Measurements from ENCODE around the gene MAP3K21. TPM values are rescaled to one million over a fixed set of nuclear protein-coding genes. Genes with fewer than 3 reads are reported as not detected.

Gene MAP3K21
- 0.32 TPM for polyA plus RNA-seq (2013, experiment 1 of 2)
- polyA plus RNA-seq (2013, experiment 2 of 2) = 0.29 TPM

DNA sequence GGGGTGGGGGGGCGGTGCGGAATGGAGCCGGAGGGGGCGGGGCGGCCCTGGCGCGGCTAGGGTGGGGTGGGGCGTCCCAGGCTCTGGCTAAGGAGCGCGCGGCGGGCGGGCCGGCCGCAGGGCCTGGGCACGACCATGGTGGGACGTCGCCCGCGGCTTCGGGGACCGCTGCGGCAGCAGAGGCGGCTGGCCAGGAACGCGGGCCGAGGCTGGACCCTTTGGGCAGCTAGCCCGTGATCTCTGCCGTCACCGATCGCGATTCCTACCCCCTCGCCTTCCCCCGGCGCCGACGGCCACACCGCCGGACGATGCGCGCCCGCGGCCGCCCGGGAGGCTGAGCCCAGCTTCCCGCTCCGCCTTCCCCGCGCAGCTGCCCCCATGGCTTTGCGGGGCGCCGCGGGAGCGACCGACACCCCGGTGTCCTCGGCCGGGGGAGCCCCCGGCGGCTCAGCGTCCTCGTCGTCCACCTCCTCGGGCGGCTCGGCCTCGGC lies at the start of gene MAP3K21:
TSS of gene MAP3K21 (plus strand) at position 74 of the 491 bp plus-strand sequence. CDS start at position 379, 305 bp downstream.
- Histone ChIP-seq H3K18ac (ENCODE audit: low read depth in 1 of 2, low read length in 2 of 2) (peak within 1 kb of the TSS; percentile 9 to 81), H3K4ac (ENCODE audit: low read depth in 1 of 2, low read length in 2 of 2) (no peak within 1 kb of the TSS), H3K9ac (ENCODE audit: low read length) (peak within 1 kb of the TSS; percentile 59), H3K4me1 (ENCODE audit: control insufficient read depth, insufficient read depth, low read depth, low read length) (peaks cover 20% of the 10 kb centered on the region), H3K36me3 (ENCODE audit: control insufficient read depth in 1 of 2, insufficient read depth in 2 of 2, low read depth in 1 of 2, low read length in 2 of 2) (peaks cover 0 to 11% of the 10 kb centered on the region in 2 experiments), H2BK5ac (ENCODE audit: low read depth, low read length, poor library complexity, severe bottlenecking) (no peak within 1 kb of the TSS), H3K79me1 (replicated peaks; ENCODE audit: low read length, poor library complexity, severe bottlenecking) (peaks cover 13% of the 10 kb centered on the region), H2BK15ac (ENCODE audit: low read depth, poor library complexity, severe bottlenecking) (no peak within 1 kb of the TSS), H4K91ac (ENCODE audit: low read length) (peak within 1 kb of the TSS; percentile 76), H4K8ac (ENCODE audit: low read length) (peak within 1 kb of the TSS; percentile 67), H3K9me3 (ENCODE audit: control insufficient read depth, low read length) (no peaks in the 10 kb centered on the region), H3K14ac (ENCODE audit: low read length in 2 of 2) (peak within 1 kb of the TSS in 1 of 2 experiments; percentile 90), H3K23ac (ENCODE audit: low read length in 2 of 2) (peak within 1 kb of the TSS in 1 of 2 experiments; percentile 72), H3K4me2 (ENCODE audit: low read length, poor library complexity, severe bottlenecking) (peak within 1 kb of the TSS; percentile 99), H2AFZ (ENCODE audit: low read depth, low read length) (peak within 1 kb of the TSS; percentile 89), H2BK120ac (ENCODE audit: low read depth, low read length) (no peak within 1 kb of the TSS), H3K4me3 (ENCODE audit: insufficient read depth in 1 of 2, low read depth in 1 of 2, low read length in 2 of 2) (peak within 1 kb of the TSS; percentile 70 to 85), H3K27me3 (ENCODE audit: control insufficient read depth in 1 of 2, insufficient read depth in 1 of 2, low read length in 2 of 2) (peaks cover 0 to 22% of the 10 kb centered on the region in 2 experiments), H2BK12ac (ENCODE audit: low read length in 2 of 2) (peak within 1 kb of the TSS in 1 of 2 experiments; percentile 89), H3K27ac (ENCODE audit: low read length, poor library complexity, severe bottlenecking) (peak within 1 kb of the TSS; percentile 20), H2AK5ac (ENCODE audit: low read length, severe bottlenecking) (no peak within 1 kb of the TSS)
- WGBS = under 1% methylated on average over 53 of the region's 68 CpGs
- peak; percentile 13 for DNase-seq

DNA sequence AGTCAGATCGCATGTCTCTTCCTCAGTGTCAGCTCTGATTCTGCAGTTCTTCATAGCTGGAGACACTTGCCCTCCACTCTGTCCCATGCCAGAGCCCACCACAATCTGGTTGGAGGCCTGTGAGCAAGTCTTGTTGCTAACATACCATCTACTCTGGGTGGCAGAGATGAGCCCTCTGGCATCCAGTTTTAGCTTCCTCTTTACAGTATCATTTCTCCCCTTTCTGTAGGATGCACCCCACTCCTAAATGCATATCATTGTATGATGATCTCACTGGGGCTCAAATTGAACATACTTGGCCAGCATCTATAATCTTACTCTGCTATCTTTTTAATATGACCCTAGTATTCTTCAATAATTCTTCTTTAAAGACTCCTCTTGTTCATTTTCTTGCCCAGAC lies 48.9 kb upstream of the MAP3K21 start:
- H3K27ac ChIP-seq (ENCODE audit: low read length, poor library complexity, severe bottlenecking) = no peak overlapping the region
- no peak overlapping the region for H4K8ac ChIP-seq (ENCODE audit: low read length)
- H3K18ac ChIP-seq (ENCODE audit: low read depth in 1 of 2, low read length in 2 of 2) = no peak overlapping the region
- H3K9ac ChIP-seq (ENCODE audit: low read length) = no peak overlapping the region
- no peak overlapping the region for H2AFZ ChIP-seq (ENCODE audit: low read depth, low read length)
- H3K4me2 ChIP-seq (ENCODE audit: low read length, poor library complexity, severe bottlenecking) = no peak overlapping the region
- H4K91ac ChIP-seq (ENCODE audit: low read length) = no peak overlapping the region
- H3K14ac ChIP-seq (ENCODE audit: low read length in 2 of 2) = no peak overlapping the region
- peaks cover 3 to 4% of the 10 kb centered on the region in 2 experiments for H3K36me3 ChIP-seq (ENCODE audit: control insufficient read depth in 1 of 2, insufficient read depth in 2 of 2, low read depth in 1 of 2, low read length in 2 of 2)
- no peak overlapping the region for H2BK5ac ChIP-seq (ENCODE audit: low read depth, low read length, poor library complexity, severe bottlenecking)
- H3K4me3 ChIP-seq (ENCODE audit: insufficient read depth in 1 of 2, low read depth in 1 of 2, low read length in 2 of 2) = no peak overlapping the region
- H2BK12ac ChIP-seq (ENCODE audit: low read length in 2 of 2) = no peak overlapping the region
- no peak overlapping the region for H3K23ac ChIP-seq (ENCODE audit: low read length in 2 of 2)
- no peak overlapping the region for H2BK120ac ChIP-seq (ENCODE audit: low read depth, low read length)
- no peaks in the 10 kb centered on the region for H3K9me3 ChIP-seq (ENCODE audit: control insufficient read depth, low read length)
- no peak overlapping the region for H3K4ac ChIP-seq (ENCODE audit: low read depth in 1 of 2, low read length in 2 of 2)
- peaks cover 25% of the 10 kb centered on the region for H3K79me1 ChIP-seq (replicated peaks; ENCODE audit: low read length, poor library complexity, severe bottlenecking)
- H2BK15ac ChIP-seq (ENCODE audit: low read depth, poor library complexity, severe bottlenecking) = no peak overlapping the region
- H2AK5ac ChIP-seq (ENCODE audit: low read length, severe bottlenecking) = no peak overlapping the region
- 95% methylated on average over 1 of the region's 1 CpG for WGBS
- no peaks in the 10 kb centered on the region for H3K27me3 ChIP-seq (ENCODE audit: control insufficient read depth in 1 of 2, insufficient read depth in 1 of 2, low read length in 2 of 2)
- H3K4me1 ChIP-seq (ENCODE audit: control insufficient read depth, insufficient read depth, low read depth, low read length) = peaks cover 3% of the 10 kb centered on the region
- DNase-seq = no peak

DNA sequence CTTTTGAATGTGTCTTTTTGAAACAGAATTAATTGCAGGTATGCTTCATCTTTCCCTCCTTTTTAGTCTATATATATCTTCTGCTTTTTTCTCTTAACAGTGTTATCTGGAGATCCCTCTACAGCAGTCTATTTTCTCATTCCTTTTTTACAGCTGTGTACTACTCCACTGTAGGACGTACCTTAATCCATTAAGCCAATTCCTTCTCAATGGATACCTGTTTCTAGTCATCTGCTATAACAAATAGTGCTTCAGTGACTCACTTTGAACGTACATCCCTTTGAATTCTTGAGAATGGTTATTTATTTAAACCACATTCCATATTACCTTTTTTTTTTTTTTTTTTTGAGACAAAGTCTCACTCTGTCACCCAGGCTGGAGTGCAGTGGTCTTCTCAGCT lies 47.6 kb upstream of the MAP3K21 start:
- Histone ChIP-seq H3K36me3 (ENCODE audit: control insufficient read depth in 1 of 2, insufficient read depth in 2 of 2, low read depth in 1 of 2, low read length in 2 of 2) (peaks cover 3 to 5% of the 10 kb centered on the region in 2 experiments), H3K18ac (ENCODE audit: low read depth in 1 of 2, low read length in 2 of 2) (no peak overlapping the region), H4K91ac (ENCODE audit: low read length) (no peak overlapping the region), H2BK12ac (ENCODE audit: low read length in 2 of 2) (no peak overlapping the region), H2AK5ac (ENCODE audit: low read length, severe bottlenecking) (no peak overlapping the region), H3K4me1 (ENCODE audit: control insufficient read depth, insufficient read depth, low read depth, low read length) (peaks cover 3% of the 10 kb centered on the region), H2BK5ac (ENCODE audit: low read depth, low read length, poor library complexity, severe bottlenecking) (no peak overlapping the region), H3K79me1 (replicated peaks; ENCODE audit: low read length, poor library complexity, severe bottlenecking) (peaks cover 27% of the 10 kb centered on the region), H3K9me3 (ENCODE audit: control insufficient read depth, low read length) (no peaks in the 10 kb centered on the region), H3K4me2 (ENCODE audit: low read length, poor library complexity, severe bottlenecking) (no peak overlapping the region), H3K23ac (ENCODE audit: low read length in 2 of 2) (no peak overlapping the region), H3K27ac (ENCODE audit: low read length, poor library complexity, severe bottlenecking) (no peak overlapping the region), H3K4ac (ENCODE audit: low read depth in 1 of 2, low read length in 2 of 2) (no peak overlapping the region), H2AFZ (ENCODE audit: low read depth, low read length) (no peak overlapping the region), H3K4me3 (ENCODE audit: insufficient read depth in 1 of 2, low read depth in 1 of 2, low read length in 2 of 2) (no peak overlapping the region), H3K9ac (ENCODE audit: low read length) (no peak overlapping the region), H4K8ac (ENCODE audit: low read length) (no peak overlapping the region), H2BK120ac (ENCODE audit: low read depth, low read length) (no peak overlapping the region), H3K14ac (ENCODE audit: low read length in 2 of 2) (no peak overlapping the region), H3K27me3 (ENCODE audit: control insufficient read depth in 1 of 2, insufficient read depth in 1 of 2, low read length in 2 of 2) (no peaks in the 10 kb centered on the region), H2BK15ac (ENCODE audit: low read depth, poor library complexity, severe bottlenecking) (no peak overlapping the region)
- no peak for DNase-seq
- WGBS = 94% methylated on average over 2 of the region's 2 CpGs

DNA sequence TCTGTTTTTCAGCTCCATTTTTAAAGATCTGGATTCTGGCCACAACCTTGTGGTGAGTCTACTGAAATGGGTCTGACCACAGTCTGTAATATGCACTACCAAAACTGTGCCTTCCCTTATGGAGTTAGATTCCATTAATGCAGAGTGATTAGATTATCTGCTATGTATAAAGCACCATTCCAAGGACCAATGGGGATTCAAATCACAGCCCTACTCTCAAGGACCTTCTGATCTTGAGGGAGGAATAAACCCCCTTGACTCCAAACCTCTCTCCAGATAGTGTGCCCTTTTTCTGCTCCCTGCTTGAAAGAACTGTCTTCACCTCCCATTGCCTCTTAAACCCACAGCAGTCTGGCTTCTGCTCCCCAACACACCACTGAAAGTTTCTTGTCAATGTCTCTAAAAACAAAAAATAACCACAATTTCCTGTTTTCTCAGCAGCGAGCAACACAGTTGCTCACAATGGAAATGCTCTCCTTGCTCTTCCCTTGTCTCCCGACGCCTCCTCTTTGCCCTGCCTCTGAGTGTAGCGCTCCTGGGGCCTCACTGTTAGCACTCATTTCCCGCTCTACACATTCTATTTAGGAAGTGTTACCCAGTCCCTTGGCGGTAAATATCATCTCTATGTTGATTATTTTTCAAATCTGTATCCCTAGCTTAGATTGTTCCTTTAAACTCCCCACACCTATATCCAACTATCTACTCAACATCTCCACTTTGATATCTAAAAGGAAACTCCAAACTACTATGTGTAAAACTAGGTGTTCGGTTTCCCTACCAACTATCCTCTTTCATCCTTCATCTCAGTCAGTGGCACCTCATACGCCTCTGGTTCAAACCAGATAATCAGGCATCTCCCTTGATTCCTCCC lies 45.6 kb upstream of the MAP3K21 start:
- no peak overlapping the region for H2AK5ac ChIP-seq (ENCODE audit: low read length, severe bottlenecking)
- DNase-seq = peak; percentile 51
- H3K4me3 ChIP-seq (ENCODE audit: insufficient read depth in 1 of 2, low read depth in 1 of 2, low read length in 2 of 2) = no peak overlapping the region
- no peak overlapping the region for H3K23ac ChIP-seq (ENCODE audit: low read length in 2 of 2)
- no peak overlapping the region for H2AFZ ChIP-seq (ENCODE audit: low read depth, low read length)
- H3K4me2 ChIP-seq (ENCODE audit: low read length, poor library complexity, severe bottlenecking) = no peak overlapping the region
- H3K79me1 ChIP-seq (replicated peaks; ENCODE audit: low read length, poor library complexity, severe bottlenecking) = peaks cover 31% of the 10 kb centered on the region
- H3K14ac ChIP-seq (ENCODE audit: low read length in 2 of 2) = no peak overlapping the region
- peaks cover 3% of the 10 kb centered on the region for H3K4me1 ChIP-seq (ENCODE audit: control insufficient read depth, insufficient read depth, low read depth, low read length)
- H4K91ac ChIP-seq (ENCODE audit: low read length) = no peak overlapping the region
- peak overlapping the region in 1 of 2 experiments; percentile 0 for H2BK12ac ChIP-seq (ENCODE audit: low read length in 2 of 2)
- no peak overlapping the region for H3K18ac ChIP-seq (ENCODE audit: low read depth in 1 of 2, low read length in 2 of 2)
- H3K9me3 ChIP-seq (ENCODE audit: control insufficient read depth, low read length) = no peaks in the 10 kb centered on the region
- H2BK120ac ChIP-seq (ENCODE audit: low read depth, low read length) = no peak overlapping the region
- peak overlapping the region in 1 of 2 experiments; percentile 77 for H3K4ac ChIP-seq (ENCODE audit: low read depth in 1 of 2, low read length in 2 of 2)
- no peak overlapping the region for H3K9ac ChIP-seq (ENCODE audit: low read length)
- 76% methylated on average over 8 of the region's 8 CpGs for WGBS
- no peak overlapping the region for H4K8ac ChIP-seq (ENCODE audit: low read length)
- H3K27me3 ChIP-seq (ENCODE audit: control insufficient read depth in 1 of 2, insufficient read depth in 1 of 2, low read length in 2 of 2) = no peaks in the 10 kb centered on the region
- H3K27ac ChIP-seq (ENCODE audit: low read length, poor library complexity, severe bottlenecking) = no peak overlapping the region
- H2BK15ac ChIP-seq (ENCODE audit: low read depth, poor library complexity, severe bottlenecking) = no peak overlapping the region
- peaks cover 8 to 15% of the 10 kb centered on the region in 2 experiments for H3K36me3 ChIP-seq (ENCODE audit: control insufficient read depth in 1 of 2, insufficient read depth in 2 of 2, low read depth in 1 of 2, low read length in 2 of 2)
- no peak overlapping the region for H2BK5ac ChIP-seq (ENCODE audit: low read depth, low read length, poor library complexity, severe bottlenecking)
